Suppressor macrophage (primary cell): ENCODE data around the gene PPTC7.
"Not testable (repeated sequence)": the region's sequence is repeated elsewhere in the genome, so short reads cannot be mapped to it uniquely, and the experiment has no call there.

Experiments used
- DNase-seq, 4 experiments: peaks; one replicate each; pipeline ENCODE4 v3.0.0-alpha.2; 2020 to 2022

PPTC7 gene

DNA sequence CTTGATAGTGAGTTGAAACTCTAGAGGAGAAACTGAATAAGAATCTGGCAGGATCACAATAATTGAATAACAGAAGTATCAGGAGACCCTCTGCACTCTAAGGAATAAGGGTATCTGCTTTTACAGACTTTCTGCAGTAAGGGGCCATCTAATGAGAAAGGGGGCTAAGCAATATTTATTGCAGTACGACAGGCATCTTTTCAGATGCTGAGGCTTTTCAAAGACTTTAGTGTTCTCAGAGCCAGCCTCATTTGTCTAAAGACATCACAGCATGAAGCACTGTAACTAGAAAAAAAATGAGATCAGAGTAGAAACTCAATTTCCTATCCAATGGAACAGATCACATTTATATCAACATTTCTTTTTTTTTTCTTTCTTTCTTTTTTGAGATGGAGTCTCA, 22.2 kb downstream of the PPTC7 start:
- no peak for DNase-seq

DNA sequence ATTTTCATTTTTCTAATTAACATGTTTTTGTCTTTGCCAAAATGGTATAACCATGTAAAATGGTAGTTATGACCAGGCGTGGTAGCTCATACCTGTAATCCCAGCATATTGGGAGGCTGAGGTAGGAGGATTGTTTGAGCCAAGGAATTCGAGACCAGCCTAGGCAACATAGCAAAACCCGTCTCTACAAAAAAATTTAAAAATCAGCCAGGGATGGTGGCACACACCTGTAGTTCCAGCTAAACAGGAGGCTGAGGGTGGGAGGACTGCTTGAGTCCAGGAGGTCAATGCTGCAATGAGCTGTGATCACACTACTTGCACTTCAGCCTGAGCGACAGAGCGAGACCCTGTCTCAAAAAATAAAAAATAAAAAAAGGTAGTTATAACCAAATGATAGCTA, 23.1 kb downstream of the PPTC7 start:
- no peak for DNase-seq

DNA sequence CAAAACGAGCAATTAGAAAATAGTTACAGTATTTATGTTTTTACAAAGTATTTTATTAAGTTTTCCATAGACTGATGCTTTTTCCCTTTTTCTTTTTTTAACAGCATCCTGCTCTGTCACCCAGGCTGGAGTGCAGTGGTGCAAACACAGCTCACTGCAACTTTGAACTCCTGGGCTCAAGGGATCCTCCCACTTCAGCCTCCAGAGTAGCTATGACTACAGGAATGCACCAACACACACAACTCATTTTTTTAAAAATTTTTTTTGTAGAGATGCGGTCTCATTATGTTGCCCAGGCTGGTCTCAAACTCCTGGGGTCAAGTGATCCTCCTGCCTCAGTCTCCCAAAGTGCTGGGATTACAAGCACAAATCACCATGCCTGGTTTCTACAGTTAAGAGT, 24.2 kb downstream of the PPTC7 start:
- DNase-seq: not testable (repeated sequence)

- DNase-seq: no peak
These were observed 25.8 kb downstream of the PPTC7 start for GRCh38 chr12:110557300-110557699.

DNA sequence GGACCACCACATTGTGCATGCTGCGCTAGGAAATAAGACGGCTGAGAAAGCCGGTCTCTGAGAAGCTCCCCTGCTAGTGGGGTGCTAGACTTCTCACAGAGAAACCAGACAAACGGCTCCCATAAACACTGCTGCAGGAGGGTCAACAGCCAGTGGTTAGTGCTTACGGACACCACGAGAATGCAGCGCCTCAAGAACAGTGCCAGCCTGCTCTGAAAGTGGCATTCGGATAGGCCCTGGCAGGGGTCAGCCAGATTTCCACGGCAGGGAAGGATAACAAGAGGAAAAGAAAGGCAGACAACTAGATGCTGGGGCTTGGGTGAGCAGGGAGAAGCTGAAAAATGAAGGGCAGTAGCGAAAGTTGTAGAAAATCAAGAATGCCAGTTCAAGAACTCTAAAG, 26.4 kb downstream of the PPTC7 start:
- no peak for DNase-seq

DNA sequence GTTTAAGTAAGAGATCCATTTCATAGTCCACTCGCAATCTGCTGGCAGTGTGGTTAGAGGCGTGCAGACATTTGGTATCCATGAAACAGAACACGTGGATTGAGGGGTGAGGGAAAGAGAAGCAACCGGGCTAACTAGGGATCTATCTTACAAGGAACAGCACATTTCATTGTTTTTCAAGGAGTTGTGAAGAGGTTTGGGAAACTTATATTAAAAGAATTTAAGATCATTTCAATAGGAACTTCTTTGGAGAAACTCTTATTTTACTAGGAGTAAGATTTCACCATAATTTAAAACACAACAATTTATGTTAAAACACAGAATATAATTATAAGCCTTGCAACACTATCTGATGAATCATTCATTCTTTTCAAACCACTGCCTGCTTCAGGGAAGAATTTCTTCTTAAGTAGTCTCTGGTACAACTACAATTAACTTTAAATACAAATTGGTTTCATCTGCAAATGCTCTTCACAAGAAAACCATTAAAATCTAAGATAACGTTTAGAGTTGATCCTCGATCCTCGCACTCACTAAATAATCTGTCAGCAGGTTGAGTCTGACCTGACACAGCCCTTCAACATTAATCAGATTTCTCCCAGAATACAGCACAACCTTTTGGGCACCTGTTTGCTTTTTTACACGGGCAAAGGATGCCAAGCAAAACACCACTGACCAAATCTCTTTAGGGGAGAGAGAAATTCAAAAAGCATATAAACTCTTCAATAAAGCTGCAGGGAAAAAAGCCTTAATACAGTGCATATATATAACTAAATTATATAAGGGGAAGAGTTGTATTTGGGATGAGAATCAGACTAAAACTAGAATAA, 27.3 kb downstream of the PPTC7 start:
- DNase-seq: peak in 3 of 4 experiments; percentile 29 to 37 (median 32)

- DNase-seq: no peak
These were observed 28.9 kb downstream of the PPTC7 start for GRCh38 chr12:110554184-110554583.

DNA sequence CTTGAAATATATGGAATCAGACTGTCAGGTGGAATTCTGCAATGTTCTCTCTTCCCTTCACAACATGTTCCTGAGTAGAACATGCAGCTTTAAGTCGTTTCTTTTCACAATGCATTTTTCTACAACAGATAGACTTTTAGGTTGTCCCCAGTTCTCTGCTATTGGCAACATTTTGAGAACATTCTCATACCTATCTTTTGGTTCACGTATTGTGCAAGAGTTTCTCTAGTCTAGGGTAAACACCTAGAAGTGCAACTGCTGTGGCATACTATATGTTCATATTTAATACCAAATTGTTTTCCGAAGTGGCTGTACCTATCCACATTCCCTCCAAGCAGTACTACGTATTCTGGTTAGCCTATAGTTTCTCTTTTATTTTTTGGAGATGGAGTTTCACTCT, 32.1 kb downstream of the PPTC7 start:
- no peak for DNase-seq

- DNase-seq: no peak
These were observed 33.4 kb downstream of the PPTC7 start for GRCh38 chr12:110549716-110550115.

DNA sequence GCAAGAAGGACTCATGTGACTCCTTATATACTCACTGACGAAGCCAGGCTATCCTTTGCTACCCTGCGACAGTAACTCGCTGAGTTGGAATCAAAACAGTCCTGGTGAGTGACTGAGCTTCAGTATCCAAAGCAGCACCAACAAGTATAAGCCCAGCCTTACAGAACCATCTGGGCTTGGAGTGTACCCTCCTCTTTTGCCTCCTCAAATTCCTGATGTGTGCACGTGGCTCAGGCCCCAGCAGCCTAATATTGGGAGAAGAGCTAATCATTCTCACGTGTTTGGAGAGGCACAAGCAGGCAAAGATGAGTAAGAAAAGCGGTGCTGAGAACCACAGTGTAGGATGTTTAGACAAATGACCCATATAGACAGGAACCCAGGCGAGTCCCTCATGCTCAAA, 34.4 kb downstream of the PPTC7 start:
- DNase-seq: no peak

- DNase-seq: no peak
These were observed 36.0 kb downstream of the PPTC7 start for GRCh38 chr12:110547090-110547489.

GRCh38 chr12:110546339-110546738, 36.8 kb downstream of the PPTC7 start:
- peak in 2 of 4 experiments; percentile 19 to 22 for DNase-seq

- no peak for DNase-seq
These were observed 37.3 kb downstream of the PPTC7 start for GRCh38 chr12:110545812-110546211.

- DNase-seq: peak; percentile 63 to 91 (median 76)
These were observed 37.9 kb downstream of the PPTC7 start for GRCh38 chr12:110545259-110545658.

GRCh38 chr12:110543965-110544364, 39.2 kb downstream of the PPTC7 start:
- DNase-seq: no peak

DNA sequence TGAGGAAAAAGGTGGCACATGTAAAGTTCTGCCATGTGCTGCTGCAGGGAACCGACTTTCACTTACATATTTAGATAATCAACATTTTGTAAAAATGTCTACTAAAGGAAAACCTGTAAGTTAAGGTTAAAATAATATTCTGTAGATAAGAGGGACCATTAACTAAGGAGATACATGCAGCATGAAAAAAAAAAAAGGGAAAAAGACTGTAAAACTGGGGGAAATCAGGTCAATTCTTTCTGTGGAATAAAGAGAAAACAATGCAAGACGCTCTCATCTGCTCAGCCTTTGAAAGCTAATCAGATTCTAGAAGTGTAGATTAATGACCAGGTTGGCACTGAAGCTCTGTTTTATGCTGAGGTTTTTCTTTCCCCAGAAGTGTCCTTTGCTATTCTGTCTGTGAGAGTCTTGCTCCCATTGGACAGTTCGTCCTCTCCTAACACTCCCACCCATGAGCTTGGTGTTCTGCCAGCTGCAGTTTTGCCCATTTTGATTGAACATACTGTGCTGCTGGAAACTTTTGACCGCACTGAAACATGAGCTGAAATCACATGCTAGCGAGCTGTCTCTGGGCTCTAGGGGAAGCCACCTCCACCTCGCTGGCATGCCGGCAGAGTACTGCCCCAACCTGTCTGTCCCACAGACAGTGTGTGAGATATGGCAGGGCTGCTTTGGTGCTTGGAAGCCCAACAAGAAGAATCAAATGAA, 39.7 kb downstream of the PPTC7 start:
- DNase-seq: no peak

DNA sequence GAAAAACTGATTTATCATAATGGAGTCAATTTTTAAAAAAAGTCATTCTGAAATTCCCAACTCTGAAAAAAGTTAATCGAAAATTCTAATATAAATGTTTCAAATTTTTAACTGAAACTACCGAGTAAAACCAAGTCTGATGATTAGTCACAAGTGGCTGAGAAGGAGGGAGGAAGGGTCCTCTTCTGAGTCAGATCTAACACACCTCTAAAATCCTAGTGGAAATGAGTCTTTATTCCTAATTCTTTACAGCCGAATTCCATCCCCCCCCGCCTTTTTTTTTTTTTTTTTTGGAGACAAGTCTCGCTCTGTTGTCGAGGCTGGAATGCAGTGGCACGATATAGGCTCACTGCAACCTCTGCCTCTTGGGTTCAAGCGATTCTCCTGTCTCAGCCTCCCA, 43.1 kb downstream of the PPTC7 start:
- no peak for DNase-seq

GRCh38 chr12:110538869-110539622, 44.1 kb downstream of the PPTC7 start:
- DNase-seq: no peak

GRCh38 chr12:110537605-110538409, 45.3 kb downstream of the PPTC7 start:
- DNase-seq: peak in 1 of 4 experiments; percentile 8

GRCh38 chr12:110536834-110537604, 46.1 kb downstream of the PPTC7 start:
- DNase-seq: no peak

GRCh38 chr12:110534811-110535210, 48.3 kb downstream of the PPTC7 start:
- no peak for DNase-seq

DNA sequence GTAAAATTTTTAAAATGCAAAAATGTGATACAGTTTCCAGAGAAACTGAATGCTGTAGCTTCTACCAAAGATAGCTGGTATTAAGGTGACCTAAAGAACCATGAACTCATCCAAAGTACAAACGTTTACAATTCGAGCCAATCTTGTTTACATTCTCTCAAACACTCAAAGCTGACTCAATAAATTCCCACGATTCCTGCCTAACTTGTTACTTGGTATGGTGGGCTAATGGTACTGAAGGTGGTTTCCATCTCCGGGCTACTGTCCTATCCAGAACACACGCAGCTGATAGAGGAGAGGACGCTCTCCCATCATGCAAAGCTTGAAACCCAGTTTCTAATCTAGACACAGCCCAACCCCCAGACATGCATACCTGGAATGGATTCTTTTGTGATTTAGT, 49.5 kb downstream of the PPTC7 start:
- DNase-seq: no peak
